ENCODE measurements around the gene JAG2. TPM values are rescaled to one million over a fixed set of nuclear protein-coding genes. Genes with fewer than 3 reads are reported as not detected.

JAG2 gene
- total RNA-seq, 1 donor from 2014 or later, result 9.7 TPM

DNA sequence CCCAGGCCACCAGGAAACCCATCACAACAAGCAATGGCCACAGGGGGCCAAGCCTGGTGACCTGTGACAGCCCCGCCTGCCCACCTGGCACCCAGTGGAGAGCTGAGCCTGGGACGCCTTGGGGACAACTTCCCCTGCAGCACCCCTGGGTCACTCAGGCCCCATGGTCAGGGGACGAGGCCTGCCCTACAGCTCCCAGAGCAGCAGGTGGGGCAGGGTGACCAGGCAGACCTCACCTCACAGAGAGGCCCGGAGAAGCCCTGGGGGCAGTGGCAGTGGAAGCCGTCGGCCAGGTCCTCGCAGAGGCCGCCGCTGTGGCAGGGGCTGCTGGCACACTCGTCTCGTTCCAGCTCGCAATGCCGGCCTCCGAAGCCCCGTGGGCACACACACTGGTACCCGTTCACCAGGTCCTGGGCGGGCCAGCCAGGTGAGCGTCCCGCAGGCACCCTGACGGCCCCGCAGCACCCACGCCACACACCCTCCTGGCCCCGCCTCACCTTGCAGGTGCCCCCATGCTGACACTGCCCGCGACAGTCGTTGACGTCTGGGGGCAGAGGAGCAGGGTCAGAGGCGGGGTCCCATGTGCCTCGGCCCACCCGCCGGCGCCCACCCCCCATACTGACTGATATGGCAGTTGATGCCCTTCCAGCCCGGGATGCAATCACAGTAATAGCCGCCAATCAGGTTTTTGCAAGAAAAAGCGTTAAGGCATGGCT is 18.1 kb downstream of the JAG2 start:
- Mint-ChIP-seq H3K4me3 (no peak overlapping the region), H3K9me3 (no peaks in the 10 kb centered on the region), H3K4me1 (no peaks in the 10 kb centered on the region), H3K27ac (no peak overlapping the region), H3K27me3 (no peaks in the 10 kb centered on the region), H3K36me3 (ENCODE audit: low read depth) (no peaks in the 10 kb centered on the region)
- no peak for DNase-seq
- intact Hi-C loops (cut with micrococcal nuclease), result no loop called here

DNA sequence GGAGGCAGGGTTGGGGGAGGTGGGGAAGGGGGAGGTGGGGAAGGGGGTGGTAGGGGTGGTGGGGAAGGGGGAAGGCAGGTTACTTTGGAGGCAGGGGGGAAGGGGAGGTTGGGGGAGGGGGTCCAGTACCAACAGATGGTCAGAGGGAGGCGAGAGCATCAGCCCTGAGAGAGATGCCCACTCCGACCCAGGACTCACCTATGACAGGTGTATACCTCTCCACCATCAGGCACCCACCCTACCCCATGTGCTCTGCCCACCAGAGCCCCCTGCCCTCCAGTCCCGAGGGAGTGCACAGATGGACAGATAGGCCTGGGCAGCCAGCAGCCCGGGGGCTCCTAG is 18.6 kb downstream of the JAG2 start:
- Mint-ChIP-seq H3K4me1 (no peaks in the 10 kb centered on the region), H3K27ac (no peak overlapping the region), H3K9me3 (no peaks in the 10 kb centered on the region), H3K36me3 (ENCODE audit: low read depth) (no peaks in the 10 kb centered on the region), H3K27me3 (no peaks in the 10 kb centered on the region), H3K4me3 (no peak overlapping the region)
- DNase-seq, result no peak
- intact Hi-C loops (cut with micrococcal nuclease), result no loop called here

DNA sequence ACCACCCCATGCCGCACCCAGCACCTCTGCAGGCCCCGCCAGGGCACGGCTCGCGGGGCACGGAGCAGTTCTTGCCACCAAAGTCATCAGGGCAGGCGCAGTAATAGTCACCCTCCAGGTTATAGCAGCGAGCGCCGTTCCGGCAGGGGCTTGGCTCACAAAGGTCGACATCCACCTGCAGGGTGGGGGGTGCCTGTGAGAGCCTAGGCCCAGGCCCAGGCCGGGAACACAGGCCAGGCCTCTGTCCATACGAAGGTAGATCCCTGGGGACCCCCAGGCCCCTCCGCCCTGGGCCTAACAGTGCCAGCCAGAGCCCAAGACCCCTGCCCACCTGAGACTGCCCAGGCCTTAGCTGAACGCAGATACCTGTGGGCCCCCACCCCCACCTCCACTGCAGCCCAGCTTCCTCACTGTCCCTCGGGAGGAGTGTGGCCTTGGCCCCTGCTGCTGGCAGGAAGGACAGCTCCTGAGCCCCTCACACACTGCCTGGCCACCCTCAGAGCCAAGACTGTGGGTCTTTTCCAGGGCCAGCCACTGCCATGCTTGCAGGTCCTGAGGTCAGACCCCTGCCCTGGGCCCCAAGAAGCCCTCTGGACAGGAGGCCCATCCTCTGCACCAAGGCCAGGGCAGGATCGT is 19.3 kb downstream of the JAG2 start:
- H3K36me3 Mint-ChIP-seq (ENCODE audit: low read depth), result no peaks in the 10 kb centered on the region
- H3K27ac Mint-ChIP-seq, result no peak overlapping the region
- H3K9me3 Mint-ChIP-seq, result no peaks in the 10 kb centered on the region
- no peaks in the 10 kb centered on the region for H3K27me3 Mint-ChIP-seq
- no peaks in the 10 kb centered on the region for H3K4me1 Mint-ChIP-seq
- DNase-seq, result no peak
- intact Hi-C loops (cut with micrococcal nuclease), result no loop called here
- no peak overlapping the region for H3K4me3 Mint-ChIP-seq

DNA sequence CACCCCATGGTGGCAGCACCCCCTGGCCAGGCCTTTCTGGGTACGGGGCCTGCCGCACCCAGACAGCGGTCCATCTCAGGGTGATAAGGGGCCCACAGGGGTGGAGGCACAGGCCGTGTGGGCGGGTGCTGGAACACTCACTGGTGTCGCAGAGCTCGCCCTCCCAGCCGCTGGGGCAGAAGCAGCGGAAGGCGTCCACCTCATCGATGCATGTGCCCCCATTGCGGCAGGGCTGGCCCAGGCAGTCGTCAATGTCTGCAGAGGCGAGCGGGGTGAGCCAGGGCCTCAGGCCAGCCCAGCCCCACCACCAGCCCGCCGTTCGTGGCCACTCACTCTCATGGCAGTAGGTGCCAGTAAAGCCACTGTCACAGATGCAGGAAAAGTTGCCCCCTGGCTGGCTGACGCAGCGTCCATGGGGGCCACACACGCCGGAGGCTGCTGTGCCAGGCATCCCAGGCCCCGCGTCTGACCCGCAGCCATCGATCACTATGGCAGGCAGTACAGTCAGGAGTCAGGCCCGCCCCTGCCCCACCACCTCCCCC is 19.9 kb downstream of the JAG2 start:
- no peaks in the 10 kb centered on the region for H3K27me3 Mint-ChIP-seq
- no peak for DNase-seq
- intact Hi-C loops (cut with micrococcal nuclease), result no loop called here
- H3K9me3 Mint-ChIP-seq, result no peaks in the 10 kb centered on the region
- H3K27ac Mint-ChIP-seq, result no peak overlapping the region
- H3K36me3 Mint-ChIP-seq (ENCODE audit: low read depth), result no peaks in the 10 kb centered on the region
- H3K4me1 Mint-ChIP-seq, result no peaks in the 10 kb centered on the region
- H3K4me3 Mint-ChIP-seq, result no peak overlapping the region

DNA sequence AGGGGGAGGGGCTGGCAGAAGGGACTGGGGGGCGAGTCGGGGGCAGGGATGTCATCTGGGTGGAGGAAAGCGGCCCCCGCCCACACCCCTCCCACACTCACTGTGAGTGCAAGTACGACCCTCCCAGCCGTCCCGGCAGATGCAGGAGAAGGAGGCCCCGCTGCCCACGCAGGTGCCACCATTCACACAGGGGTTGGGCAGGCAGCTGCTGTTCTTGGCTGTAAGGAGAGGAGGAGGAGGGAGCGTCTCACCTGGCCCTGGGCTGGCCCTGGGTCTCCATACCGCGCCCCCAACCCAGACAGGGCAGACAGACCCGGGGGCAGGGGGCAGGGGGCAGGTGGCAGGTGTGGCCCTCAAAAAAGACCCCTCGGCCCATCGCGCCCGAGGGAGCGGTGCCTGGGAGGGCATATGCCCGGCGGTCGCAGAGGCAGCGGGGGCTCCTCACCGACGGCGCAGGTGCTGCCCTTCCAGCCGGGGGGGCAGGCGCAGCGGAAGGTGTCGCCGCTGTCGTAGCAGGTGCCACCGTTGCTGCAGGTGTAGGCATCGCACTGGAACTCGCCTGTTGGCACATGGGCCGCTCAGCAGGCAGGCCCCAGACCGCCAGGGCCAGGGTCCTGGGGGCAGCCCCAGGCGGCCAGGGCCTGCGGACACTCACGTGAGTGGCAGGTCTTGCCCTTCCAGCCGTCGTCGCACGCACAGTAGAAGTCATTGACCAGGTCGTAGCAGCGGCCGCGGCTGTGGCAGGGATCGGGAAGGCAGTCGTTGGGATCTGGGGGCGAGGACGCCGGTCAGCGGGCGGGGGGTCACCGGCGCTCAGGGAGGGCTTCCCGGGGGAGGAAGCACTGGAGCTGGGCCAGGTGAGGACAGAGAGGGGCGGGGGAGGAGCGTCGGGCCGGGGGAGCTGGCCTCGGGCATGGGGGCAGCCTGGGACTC is 20.6 kb downstream of the JAG2 start:
- H3K27me3 Mint-ChIP-seq, result no peaks in the 10 kb centered on the region
- H3K9me3 Mint-ChIP-seq, result no peaks in the 10 kb centered on the region
- no peak overlapping the region for H3K27ac Mint-ChIP-seq
- intact Hi-C loops (cut with micrococcal nuclease), result no loop called here
- H3K4me3 Mint-ChIP-seq, result no peak overlapping the region
- no peaks in the 10 kb centered on the region for H3K36me3 Mint-ChIP-seq (ENCODE audit: low read depth)
- H3K4me1 Mint-ChIP-seq, result no peaks in the 10 kb centered on the region
- DNase-seq, result no peak

DNA sequence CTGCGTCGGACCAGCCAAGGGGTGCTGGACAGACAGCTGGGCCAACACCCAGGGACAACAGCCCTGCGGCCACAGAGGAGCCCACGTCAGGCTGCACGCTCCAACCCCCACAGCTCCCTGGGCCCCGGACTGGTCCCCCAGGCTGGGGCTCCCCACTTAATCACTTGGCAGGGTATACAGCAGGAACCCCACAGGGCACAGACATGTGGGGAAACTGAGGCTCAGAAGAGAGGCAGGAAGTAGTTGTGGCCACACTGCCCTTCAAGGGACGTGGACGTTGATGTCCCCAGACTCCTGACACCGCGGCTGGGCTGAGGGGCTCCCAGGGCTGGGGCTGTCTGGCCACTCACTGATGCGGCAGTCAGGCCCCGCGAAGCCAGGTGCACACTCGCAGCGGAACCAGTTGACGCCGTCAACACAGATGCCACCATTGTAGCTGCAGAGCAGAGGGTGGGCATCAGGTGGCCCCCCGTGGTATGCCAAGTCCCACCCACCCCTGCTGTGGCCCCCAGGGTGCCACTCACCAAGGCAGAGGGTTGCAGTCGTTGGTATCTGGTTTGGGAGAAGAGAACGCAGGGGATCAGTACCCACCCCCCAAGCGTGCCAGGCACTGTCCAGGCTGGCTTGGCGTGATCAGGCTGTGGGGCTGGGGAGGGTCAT is 21.5 kb downstream of the JAG2 start:
- H3K4me1 Mint-ChIP-seq, result no peaks in the 10 kb centered on the region
- peaks cover 2% of the 10 kb centered on the region for H3K9me3 Mint-ChIP-seq
- no peaks in the 10 kb centered on the region for H3K36me3 Mint-ChIP-seq (ENCODE audit: low read depth)
- H3K4me3 Mint-ChIP-seq, result no peak overlapping the region
- DNase-seq, result no peak
- H3K27ac Mint-ChIP-seq, result no peak overlapping the region
- intact Hi-C loops (cut with micrococcal nuclease), result no loop called here
- H3K27me3 Mint-ChIP-seq, result no peaks in the 10 kb centered on the region

DNA sequence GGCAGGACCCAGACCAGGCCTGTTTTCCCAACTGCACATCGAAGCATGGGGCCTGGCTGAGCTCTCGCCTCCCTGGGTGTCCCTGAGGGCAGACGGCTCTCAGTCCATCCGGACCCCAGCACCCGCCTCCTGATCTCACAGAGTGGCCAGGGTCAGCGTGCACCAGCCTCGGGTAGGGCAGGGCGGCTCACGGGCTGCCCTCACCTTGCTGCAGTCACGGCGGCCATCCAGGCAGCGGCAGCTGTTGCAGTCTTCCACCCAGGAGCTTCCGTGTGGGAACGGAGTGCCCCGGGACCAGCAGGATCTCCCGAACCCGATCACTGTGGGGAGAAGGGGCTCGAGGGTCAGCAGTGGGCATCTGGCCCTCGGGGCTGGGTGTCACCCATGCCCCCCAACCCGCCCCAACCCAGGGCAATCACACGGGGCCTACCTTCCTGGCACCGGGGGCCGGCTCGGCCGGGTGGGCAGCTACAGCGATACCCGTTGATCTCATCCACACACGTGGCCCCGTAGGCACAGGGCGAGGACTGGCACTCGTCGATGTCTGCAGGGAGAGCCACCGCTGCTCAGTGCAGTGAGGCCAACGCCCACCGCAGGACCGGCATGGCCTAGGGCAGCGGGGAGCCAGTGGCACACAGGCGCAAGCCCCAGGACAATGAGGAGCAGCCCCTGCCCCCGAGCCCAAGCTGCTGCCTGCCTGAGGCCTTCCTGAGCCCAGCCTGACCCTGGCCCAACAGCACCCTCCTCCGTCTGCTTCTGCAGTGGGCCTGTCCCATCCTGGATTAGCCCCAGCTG is 22.2 kb downstream of the JAG2 start:
- intact Hi-C loops (cut with micrococcal nuclease), result no loop called here
- no peak overlapping the region for H3K4me3 Mint-ChIP-seq

DNA sequence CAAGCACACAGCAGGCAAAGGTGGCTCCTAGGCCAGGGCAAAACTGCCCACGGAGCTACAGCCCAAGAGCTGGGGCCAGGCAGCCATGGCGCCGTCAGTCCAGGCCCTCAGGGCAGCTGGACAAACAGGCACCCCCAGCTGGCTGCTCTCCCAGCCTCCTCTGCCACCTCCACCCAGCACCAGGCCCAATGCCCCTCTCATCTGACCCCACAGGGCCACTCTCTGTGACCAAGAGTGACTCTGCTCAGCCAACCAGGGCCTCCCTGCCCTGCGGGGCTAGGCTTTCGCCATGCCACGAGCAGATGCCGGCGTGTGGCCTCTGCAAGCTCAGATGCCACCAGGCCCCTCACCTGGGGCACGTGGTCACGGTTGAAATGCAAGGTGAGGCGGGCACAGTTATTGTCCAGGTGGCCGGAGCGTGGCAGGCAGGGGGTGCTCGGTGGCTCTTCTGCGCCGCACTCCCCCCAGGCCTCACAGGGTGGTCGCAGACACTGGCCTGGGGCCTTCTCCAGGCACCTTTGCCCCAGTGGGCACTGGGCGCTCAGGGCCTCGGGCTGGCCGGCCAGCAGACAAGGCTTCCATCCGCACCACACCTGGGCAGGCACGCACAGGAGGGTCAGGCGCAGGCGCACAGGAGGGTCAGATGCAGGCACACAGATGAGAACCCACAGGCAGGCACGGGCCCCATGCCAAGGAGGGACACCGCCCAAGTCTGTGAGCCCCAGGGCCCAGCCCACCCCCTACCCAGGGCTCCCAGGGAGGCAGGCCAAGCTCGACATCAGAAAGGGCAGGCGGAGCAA is 23.0 kb downstream of the JAG2 start:
- no peak overlapping the region for H3K27ac Mint-ChIP-seq
- peaks cover 3% of the 10 kb centered on the region for H3K36me3 Mint-ChIP-seq (ENCODE audit: low read depth)
- peaks cover 3% of the 10 kb centered on the region for H3K9me3 Mint-ChIP-seq
- no peak overlapping the region for H3K4me3 Mint-ChIP-seq
- H3K4me1 Mint-ChIP-seq, result no peaks in the 10 kb centered on the region
- no peaks in the 10 kb centered on the region for H3K27me3 Mint-ChIP-seq
- intact Hi-C loops (cut with micrococcal nuclease), result no loop called here
- DNase-seq, result no peak

More for the DNA sequence above, 22.2 kb downstream of the JAG2 start:
- Mint-ChIP-seq H3K27me3 (no peaks in the 10 kb centered on the region), H3K36me3 (ENCODE audit: low read depth) (no peaks in the 10 kb centered on the region), H3K27ac (no peak overlapping the region), H3K9me3 (peaks cover 3% of the 10 kb centered on the region), H3K4me1 (no peaks in the 10 kb centered on the region)
- no peak for DNase-seq

DNA sequence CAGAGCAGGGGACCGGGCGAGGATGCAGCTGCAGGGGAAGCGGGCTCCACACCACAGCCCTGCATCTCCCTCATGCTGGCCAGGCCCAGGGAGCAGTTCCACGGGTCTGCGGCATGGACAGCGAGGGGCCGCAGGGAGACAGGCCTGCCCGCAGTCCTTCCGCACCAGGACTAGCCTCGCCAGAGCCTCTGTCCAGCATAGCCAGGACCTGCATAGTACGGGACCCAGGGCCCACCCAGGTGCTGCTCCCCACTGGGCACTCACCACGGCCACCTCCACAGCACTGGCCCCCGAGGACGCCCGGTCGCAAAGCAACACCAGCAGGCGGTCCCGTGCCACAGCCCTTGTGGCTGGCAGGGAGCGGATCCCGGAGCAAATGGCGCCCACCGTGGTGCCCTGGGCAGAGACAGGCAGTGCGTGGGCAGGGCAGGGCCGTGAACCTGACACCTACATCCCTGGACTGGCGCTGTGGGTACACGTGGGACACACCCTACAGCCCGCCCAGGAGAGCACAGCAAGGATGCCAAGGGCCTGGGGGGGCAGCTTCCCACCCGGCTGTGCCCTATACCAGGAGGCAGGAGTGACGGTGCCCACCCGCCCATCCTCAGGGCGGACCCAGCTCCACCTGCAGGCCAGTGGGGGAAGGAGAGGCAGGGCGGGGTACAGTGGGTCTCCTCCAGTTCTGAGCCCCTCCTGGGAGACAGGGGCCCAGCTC is 23.8 kb downstream of the JAG2 start:
- intact Hi-C loops (cut with micrococcal nuclease), result no loop called here
- Mint-ChIP-seq H3K4me1 (no peaks in the 10 kb centered on the region), H3K9me3 (peaks cover 7% of the 10 kb centered on the region), H3K27ac (no peak overlapping the region), H3K4me3 (no peak overlapping the region), H3K36me3 (ENCODE audit: low read depth) (peaks cover 3% of the 10 kb centered on the region), H3K27me3 (no peaks in the 10 kb centered on the region)
- DNase-seq, result no peak

DNA sequence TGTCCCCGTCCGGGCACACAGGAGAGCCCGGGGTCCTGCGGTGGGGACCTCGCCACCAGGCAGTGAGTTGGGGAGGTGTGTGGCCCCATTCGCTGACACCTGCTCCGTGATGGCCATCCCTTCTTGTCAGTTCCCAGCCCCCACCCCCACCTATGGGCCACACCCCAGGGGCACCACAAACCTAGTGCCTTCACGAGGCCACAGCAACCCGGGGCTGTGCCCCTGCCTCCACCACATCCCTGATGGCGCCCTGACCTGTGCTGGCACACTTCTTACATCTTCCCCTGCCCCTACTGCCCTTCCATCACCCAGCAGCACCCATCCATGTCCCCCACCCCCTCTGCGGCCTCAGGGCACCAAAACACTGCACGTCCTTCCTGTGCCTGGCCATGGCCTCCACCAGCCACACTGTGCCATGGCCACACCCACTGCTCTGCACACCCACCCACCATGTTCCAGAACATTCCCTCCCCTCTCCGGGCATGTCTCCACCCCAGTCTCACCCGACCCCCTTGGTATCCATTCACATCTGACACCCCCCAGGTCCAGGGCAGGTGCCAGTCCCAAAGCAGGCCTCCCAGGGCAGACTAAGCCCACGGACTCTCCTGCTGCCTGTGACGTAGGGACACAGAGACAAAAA is 24.4 kb downstream of the JAG2 start:
- Mint-ChIP-seq H3K27me3 (no peaks in the 10 kb centered on the region), H3K4me1 (no peaks in the 10 kb centered on the region), H3K36me3 (ENCODE audit: low read depth) (peaks cover 3% of the 10 kb centered on the region), H3K27ac (no peak overlapping the region), H3K9me3 (peaks cover 7% of the 10 kb centered on the region), H3K4me3 (no peak overlapping the region)
- DNase-seq, result no peak
- intact Hi-C loops (cut with micrococcal nuclease), result no loop called here

DNA sequence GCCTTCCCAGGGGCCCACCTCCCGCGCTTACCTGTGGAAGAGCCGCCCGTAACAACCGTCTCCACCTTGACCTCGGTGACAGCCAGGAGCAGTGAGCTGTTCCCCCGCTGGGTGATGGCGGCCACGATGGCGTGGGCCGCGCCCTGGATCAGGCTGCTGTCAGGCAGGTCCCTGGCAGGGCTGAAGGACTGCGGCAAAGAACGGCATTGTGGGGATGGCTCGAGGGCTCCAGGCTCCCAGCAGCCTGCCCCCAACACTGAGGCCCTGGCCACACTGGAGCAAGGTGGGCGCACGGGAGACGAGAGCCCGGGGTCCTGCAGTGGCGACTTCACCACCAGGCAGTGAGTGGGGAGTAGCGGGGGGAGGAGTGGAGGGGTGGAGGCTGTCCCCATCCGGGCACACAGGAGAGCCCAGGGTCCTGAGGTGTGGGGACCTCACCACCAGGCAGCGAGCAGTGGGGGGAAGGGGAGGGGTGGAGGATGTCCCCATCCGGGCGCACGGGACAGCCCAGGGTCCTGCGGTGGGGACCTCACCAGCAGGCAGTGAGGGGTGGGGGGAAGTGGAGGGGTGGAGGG is 25.0 kb downstream of the JAG2 start:
- H3K4me3 Mint-ChIP-seq, result no peak overlapping the region
- H3K9me3 Mint-ChIP-seq, result peaks cover 7% of the 10 kb centered on the region
- H3K36me3 Mint-ChIP-seq (ENCODE audit: low read depth), result peaks cover 3% of the 10 kb centered on the region
- intact Hi-C loops (cut with micrococcal nuclease), result no loop called here
- no peaks in the 10 kb centered on the region for H3K4me1 Mint-ChIP-seq
- H3K27me3 Mint-ChIP-seq, result no peaks in the 10 kb centered on the region
- no peak for DNase-seq
- no peak overlapping the region for H3K27ac Mint-ChIP-seq
